Testis (tissue), 3 donors: ENCODE data around the gene PSMC3IP. TPM values are rescaled to one million over a fixed set of nuclear protein-coding genes. Genes with fewer than 3 reads are reported as not detected.

Experiments used
- DNase-seq: peaks from one replicate; pipeline ENCODE4 v3.0.0-alpha.2; 2019
- H3K27ac ChIP-seq, 2 donors: fragments of 200-600 bp; sonication (generic); one replicate each; pipeline ENCODE4 v1.5.1; 2019
- H3K27me3 ChIP-seq: fragments of 200-600 bp; sonication (generic); one replicate; pipeline ENCODE4 v1.5.1; 2019
- H3K36me3 ChIP-seq: fragments of 200-600 bp; sonication (generic); one replicate; pipeline ENCODE4 v1.5.1; 2017; ENCODE audit warnings: low read depth; ENCODE audit errors: missing control alignments
- H3K4me1 ChIP-seq: fragments of 200-600 bp; sonication (generic); one replicate; pipeline ENCODE4 v1.5.1; 2019
- H3K4me3 ChIP-seq, 2 donors: fragments of 200-600 bp; sonication (generic); one replicate each; pipeline ENCODE4 v1.5.1; 2017 to 2019
- H3K9me3 ChIP-seq: fragments of 200-600 bp; sonication (generic); one replicate; pipeline ENCODE4 v1.5.1; 2017
- POLR2A ChIP-seq: fragments of 450-650 bp; IDR thresholded peaks from one replicate; pipeline ENCODE4 v1.6.1; 2017; ENCODE audit warnings: antibody characterized with exemption, mild to moderate bottlenecking, moderate library complexity
- WGBS, 2 donors: methylation state at CpG; one replicate each; pipeline ENCODE4 v1.1.5; 2018; 5-methylcytosine and 5-hydroxymethylcytosine counted together
- intact Hi-C: fragments of 100-400 bp; cut with DNase I; formaldehyde crosslinking; loops from one replicate; pipeline ENCODE4 v1.15.1; 2023; ENCODE audit warnings: low total_unique reads
- polyA plus RNA-seq: library from polyadenylated mRNA; stranded (reverse); fragments of 350-450 nt; fragmentation: Illumina TruSeq; extraction: RNeasy Lipid Tissue Mini Kit (QIAGEN cat#74804); gene quantifications from one replicate; pipeline ENCODE4 v1.2.3, GENCODE V29; 2014; ENCODE audit warnings: low read depth, low replicate concordance; ENCODE audit not compliant: insufficient read depth
- total RNA-seq, 2 donors: library from RNA; depleted of rRNA; stranded (reverse); fragments of >200 nt; gene quantifications; one replicate each; pipeline ENCODE4 v1.2.3, GENCODE V29; 2016
- TF ChIP-seq, protein P1 (sequence below), 3 experiments: fragments of 450-650 bp in 2 of 3; fragments of 200-600 bp in 1 of 3; sonication (generic) in 1 of 3; IDR thresholded peaks; one replicate each; pipeline ENCODE4 v1.5.1; 2016 to 2019; ENCODE audit warnings: antibody characterized with exemption in 3 of 3, mild to moderate bottlenecking in 2 of 3, moderate library complexity in 1 of 3

Gene PSMC3IP
- total and polyA plus RNA-seq, 3 donors from 2014 or later: 17.2 to 45.3 (median 27.2) TPM

GRCh38 chr17:42609182-42609813, 31.8 kb upstream of the PSMC3IP start, which contains the start of the genes RETREG3 and TUBG1:
Gene RETREG3, minus strand, starts transcription at chr17:42609374. Its CDS starts 50 bp downstream, at chr17:42609324.
Gene TUBG1, plus strand, starts transcription at chr17:42609683. Its CDS starts 55 bp downstream, at chr17:42609738.
- Histone ChIP-seq H3K9me3 (no peaks in the 10 kb centered on the region), H3K4me3 (peak within 1 kb of the TSS; percentile 98 to 99), H3K27me3 (no peaks in the 10 kb centered on the region), H3K36me3 (no peaks in the 10 kb centered on the region), H3K27ac (peak within 1 kb of the TSS; percentile 95 to 96), H3K4me1 (peaks cover 23% of the 10 kb centered on the region)
- intact Hi-C loops: no loop called here
- 0% methylated on average over 37 to 51 of the region's 66 CpGs for WGBS, 2 donors
- DNase-seq: peak; percentile 99
- TF ChIP-seq, protein P1, sequence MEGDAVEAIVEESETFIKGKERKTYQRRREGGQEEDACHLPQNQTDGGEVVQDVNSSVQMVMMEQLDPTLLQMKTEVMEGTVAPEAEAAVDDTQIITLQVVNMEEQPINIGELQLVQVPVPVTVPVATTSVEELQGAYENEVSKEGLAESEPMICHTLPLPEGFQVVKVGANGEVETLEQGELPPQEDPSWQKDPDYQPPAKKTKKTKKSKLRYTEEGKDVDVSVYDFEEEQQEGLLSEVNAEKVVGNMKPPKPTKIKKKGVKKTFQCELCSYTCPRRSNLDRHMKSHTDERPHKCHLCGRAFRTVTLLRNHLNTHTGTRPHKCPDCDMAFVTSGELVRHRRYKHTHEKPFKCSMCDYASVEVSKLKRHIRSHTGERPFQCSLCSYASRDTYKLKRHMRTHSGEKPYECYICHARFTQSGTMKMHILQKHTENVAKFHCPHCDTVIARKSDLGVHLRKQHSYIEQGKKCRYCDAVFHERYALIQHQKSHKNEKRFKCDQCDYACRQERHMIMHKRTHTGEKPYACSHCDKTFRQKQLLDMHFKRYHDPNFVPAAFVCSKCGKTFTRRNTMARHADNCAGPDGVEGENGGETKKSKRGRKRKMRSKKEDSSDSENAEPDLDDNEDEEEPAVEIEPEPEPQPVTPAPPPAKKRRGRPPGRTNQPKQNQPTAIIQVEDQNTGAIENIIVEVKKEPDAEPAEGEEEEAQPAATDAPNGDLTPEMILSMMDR (IDR thresholded peaks at IDR 0.05): peak in 2 of 3 experiments; percentile 9 to 28
- TF ChIP-seq POLR2A: peak; percentile 81

- 0% methylated on average over 26 to 28 of the region's 30 CpGs for WGBS, 2 donors
- no peaks in the 10 kb centered on the region for H3K36me3 ChIP-seq
- H3K4me1 ChIP-seq: peaks cover 23% of the 10 kb centered on the region
- no peak for DNase-seq
- no peaks in the 10 kb centered on the region for H3K27me3 ChIP-seq
- no peaks in the 10 kb centered on the region for H3K9me3 ChIP-seq
- H3K4me3 ChIP-seq: peak overlapping the region; percentile 98 to 99
- intact Hi-C loops: no loop called here
- H3K27ac ChIP-seq: peak overlapping the region; percentile 95 to 96
- TF ChIP-seq, protein P1 (IDR thresholded peaks at IDR 0.05): no peak
- TF ChIP-seq POLR2A: no peak
These were observed 31.0 kb upstream of the PSMC3IP start for GRCh38 chr17:42608305-42609181.

GRCh38 chr17:42607769-42608168, 30.2 kb upstream of the PSMC3IP start:
- 14 to 15% methylated on average over 3 of the region's 3 CpGs for WGBS, 2 donors
- peaks cover 23% of the 10 kb centered on the region for H3K4me1 ChIP-seq

GRCh38 chr17:42603318-42603717, 25.8 kb upstream of the PSMC3IP start:
- DNase-seq: no peak
- 68 to 89% methylated on average over 7 of the region's 7 CpGs for WGBS, 2 donors
- no peak overlapping the region for H3K4me3 ChIP-seq
- H3K27ac ChIP-seq: peak overlapping the region in 1 of 2 donors; percentile 30
- H3K36me3 ChIP-seq: no peaks in the 10 kb centered on the region
- H3K9me3 ChIP-seq: no peaks in the 10 kb centered on the region
- peaks cover 23% of the 10 kb centered on the region for H3K4me1 ChIP-seq
- TF ChIP-seq, protein P1 (IDR thresholded peaks at IDR 0.05): no peak
- TF ChIP-seq POLR2A: no peak
- no peaks in the 10 kb centered on the region for H3K27me3 ChIP-seq
- intact Hi-C loops: no loop called here

More at GRCh38 chr17:42607769-42608168, 30.2 kb upstream of the PSMC3IP start:
- Histone ChIP-seq H3K4me3 (peak overlapping the region in 1 of 2 donors; percentile 98), H3K9me3 (no peaks in the 10 kb centered on the region), H3K27ac (no peak overlapping the region), H3K36me3 (no peaks in the 10 kb centered on the region), H3K27me3 (no peaks in the 10 kb centered on the region)
- intact Hi-C loops: no loop called here
- TF ChIP-seq, protein P1 (IDR thresholded peaks at IDR 0.05): no peak
- TF ChIP-seq POLR2A: no peak
- DNase-seq: no peak
